Measurements from ENCODE around the gene BAZ2B. TPM values are rescaled to one million over a fixed set of nuclear protein-coding genes. Genes with fewer than 3 reads are reported as not detected.

Gene BAZ2B
- total RNA-seq, 1 experiment from 2014 or later: 54.9 TPM

GRCh38 chr2:159455330-159455918 is 160.9 kb downstream of the BAZ2B start:
- Histone ChIP-seq H2BK5ac (ENCODE audit: insufficient read length, low read length) (no peak overlapping the region), H3K27ac (ENCODE audit: insufficient read length, low read depth, low read length) (no peak overlapping the region), H4K20me1 (ENCODE audit: control insufficient read depth, insufficient read depth, insufficient read length) (no peaks in the 10 kb centered on the region), H3K23ac (ENCODE audit: insufficient read length, low read depth, low read length) (no peak overlapping the region), H3K9ac (ENCODE audit: extremely low read depth, insufficient read length, low read length) (no peak overlapping the region), H2BK120ac (ENCODE audit: low read depth, low read length, poor library complexity, severe bottlenecking) (no peak overlapping the region), H3K4me1 (ENCODE audit: insufficient read depth, low read length) (no peaks in the 10 kb centered on the region), H3K4ac (ENCODE audit: low read depth, low read length) (no peak overlapping the region), H4K5ac (ENCODE audit: insufficient read length, low read depth, low read length) (no peak overlapping the region), H3K18ac (ENCODE audit: insufficient read length, low read depth, low read length) (no peak overlapping the region), H4K91ac (ENCODE audit: insufficient read length, low read depth, low read length) (no peak overlapping the region), H3T11ph (ENCODE audit: low read length) (no peak overlapping the region), H3K27me3 (ENCODE audit: insufficient read depth, low read length) (no peaks in the 10 kb centered on the region), H2BK15ac (ENCODE audit: low read depth, low read length) (no peak overlapping the region), H2AFZ (ENCODE audit: low read length) (no peak overlapping the region), H3K9me3 (ENCODE audit: control insufficient read depth, low read depth, low read length) (no peaks in the 10 kb centered on the region), H3K23me2 (ENCODE audit: insufficient read length, low read depth, low read length, poor library complexity, severe bottlenecking) (no peaks in the 10 kb centered on the region), H2AK5ac (ENCODE audit: insufficient read length, low read length) (no peak overlapping the region), H4K8ac (replicated peaks; ENCODE audit: insufficient read length, low read depth, low read length) (no peak overlapping the region), H3K79me1 (ENCODE audit: insufficient read depth, low read depth, low read length, poor library complexity, severe bottlenecking) (no peaks in the 10 kb centered on the region), H3K56ac (ENCODE audit: insufficient read length, low read depth, low read length) (no peak overlapping the region), H3K4me2 (ENCODE audit: insufficient read depth, insufficient read length, low read length) (no peak overlapping the region), H2BK12ac (ENCODE audit: insufficient read length, low read depth, low read length) (no peak overlapping the region), H3K14ac (ENCODE audit: insufficient read depth, low read length) (no peak overlapping the region), H2BK20ac (ENCODE audit: low read depth, low read length, poor library complexity, severe bottlenecking) (no peak overlapping the region), H3K79me2 (ENCODE audit: insufficient read depth, low read length) (no peaks in the 10 kb centered on the region)
- no peaks in the 10 kb centered on the region for H3K27me3 Mint-ChIP-seq (ENCODE audit: low read depth)
- no peak for DNase-seq
- H3K4me1 Mint-ChIP-seq: no peaks in the 10 kb centered on the region; a peak in 1 of 4 replicates
- peaks cover 0 to 6% (median 0%) of the 10 kb centered on the region in 3 experiments; a peak in 1 of 7 replicates for H3K36me3 Mint-ChIP-seq (ENCODE audit: insufficient read depth in 1 of 3, low read depth in 3 of 3)
- H3K9me3 Mint-ChIP-seq: no peaks in the 10 kb centered on the region
- no peak overlapping the region for H3K4me3 Mint-ChIP-seq
- TF ChIP-seq CTCF (conservative IDR thresholded peaks at IDR 0.05): no peak
- H3K27ac Mint-ChIP-seq: no peak overlapping the region

Data from H9 (cell line).